GM23248 (cell line): ENCODE measurements around the gene MAP2K1.

Experiments
- EZH2 ChIP-seq: fragments of 200-600 bp; sonication (generic); IDR thresholded peaks from 2 replicates; pipeline ENCODE4 v1.6.1; 2018; ENCODE audit warnings: antibody characterized with exemption, mild to moderate bottlenecking; ENCODE audit not compliant: insufficient read depth, poor library complexity, severe bottlenecking
- EZH2phosphoT487 ChIP-seq: fragments of 200-600 bp; sonication (generic); IDR thresholded peaks from 2 replicates; pipeline ENCODE4 v1.6.1; 2018; ENCODE audit warnings: antibody characterized with exemption, moderate library complexity, mild to moderate bottlenecking, low read depth; ENCODE audit not compliant: insufficient read depth

GRCh38 chr15:66388043-66388363 is 1.3 kb downstream of the MAP2K1 start:
- no peak for TF ChIP-seq EZH2
- no peak for TF ChIP-seq EZH2phosphoT487
